VCaP (cell line): ENCODE results near the gene SASH3.

Experiments used
- H3K27ac ChIP-seq: fragments of 450-650 bp; 2 replicates; pipeline ENCODE4 v1.5.1; 2017
- TF ChIP-seq, protein P1 (sequence below): fragments of 450-650 bp; conservative IDR thresholded peaks from 2 replicates; pipeline ENCODE4 v1.5.1; 2017; ENCODE audit warnings: mild to moderate bottlenecking, moderate library complexity

Gene SASH3

DNA sequence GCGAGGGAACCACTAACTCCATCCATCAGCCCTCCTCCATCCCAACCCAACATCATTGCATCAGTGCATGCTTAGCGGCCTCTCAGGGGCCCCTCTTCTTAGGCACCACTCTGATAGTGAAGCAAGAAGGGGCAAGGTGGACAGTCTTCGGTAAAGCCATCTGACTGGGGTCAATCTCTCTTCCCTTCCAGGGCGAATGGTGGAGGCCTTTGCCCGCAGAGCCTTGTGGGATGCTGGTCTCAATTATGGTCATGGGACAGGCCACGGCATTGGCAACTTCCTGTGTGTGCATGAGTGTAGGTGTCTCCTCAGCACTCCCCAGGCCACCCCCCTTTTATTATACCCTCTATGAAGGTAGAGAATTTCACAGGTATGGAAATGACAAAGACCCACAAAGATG is 18.8 kb upstream of the SASH3 start:
- TF ChIP-seq, protein P1, sequence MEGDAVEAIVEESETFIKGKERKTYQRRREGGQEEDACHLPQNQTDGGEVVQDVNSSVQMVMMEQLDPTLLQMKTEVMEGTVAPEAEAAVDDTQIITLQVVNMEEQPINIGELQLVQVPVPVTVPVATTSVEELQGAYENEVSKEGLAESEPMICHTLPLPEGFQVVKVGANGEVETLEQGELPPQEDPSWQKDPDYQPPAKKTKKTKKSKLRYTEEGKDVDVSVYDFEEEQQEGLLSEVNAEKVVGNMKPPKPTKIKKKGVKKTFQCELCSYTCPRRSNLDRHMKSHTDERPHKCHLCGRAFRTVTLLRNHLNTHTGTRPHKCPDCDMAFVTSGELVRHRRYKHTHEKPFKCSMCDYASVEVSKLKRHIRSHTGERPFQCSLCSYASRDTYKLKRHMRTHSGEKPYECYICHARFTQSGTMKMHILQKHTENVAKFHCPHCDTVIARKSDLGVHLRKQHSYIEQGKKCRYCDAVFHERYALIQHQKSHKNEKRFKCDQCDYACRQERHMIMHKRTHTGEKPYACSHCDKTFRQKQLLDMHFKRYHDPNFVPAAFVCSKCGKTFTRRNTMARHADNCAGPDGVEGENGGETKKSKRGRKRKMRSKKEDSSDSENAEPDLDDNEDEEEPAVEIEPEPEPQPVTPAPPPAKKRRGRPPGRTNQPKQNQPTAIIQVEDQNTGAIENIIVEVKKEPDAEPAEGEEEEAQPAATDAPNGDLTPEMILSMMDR = no peak
- no peak overlapping the region for H3K27ac ChIP-seq

DNA sequence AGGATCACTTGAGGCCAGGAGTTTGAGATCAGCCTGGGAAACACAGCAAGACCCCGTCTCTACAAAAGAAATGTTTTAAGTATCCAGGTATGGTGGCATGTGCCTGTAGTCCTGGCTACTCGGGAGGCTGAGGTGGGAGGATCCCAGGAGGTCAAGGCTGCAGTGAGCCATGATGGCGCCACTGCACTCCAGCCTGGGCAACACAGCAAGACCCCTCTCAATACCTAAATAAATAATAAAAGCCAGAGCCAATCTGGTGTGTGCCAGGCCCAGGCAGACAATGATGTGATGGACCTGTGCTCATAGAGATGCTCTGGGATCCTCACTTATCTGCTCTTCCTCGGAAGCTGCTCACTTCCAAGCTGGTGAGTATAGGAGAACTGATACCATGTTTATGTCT is 18.2 kb upstream of the SASH3 start:
- TF ChIP-seq, protein P1 = no peak
- no peak overlapping the region for H3K27ac ChIP-seq

DNA sequence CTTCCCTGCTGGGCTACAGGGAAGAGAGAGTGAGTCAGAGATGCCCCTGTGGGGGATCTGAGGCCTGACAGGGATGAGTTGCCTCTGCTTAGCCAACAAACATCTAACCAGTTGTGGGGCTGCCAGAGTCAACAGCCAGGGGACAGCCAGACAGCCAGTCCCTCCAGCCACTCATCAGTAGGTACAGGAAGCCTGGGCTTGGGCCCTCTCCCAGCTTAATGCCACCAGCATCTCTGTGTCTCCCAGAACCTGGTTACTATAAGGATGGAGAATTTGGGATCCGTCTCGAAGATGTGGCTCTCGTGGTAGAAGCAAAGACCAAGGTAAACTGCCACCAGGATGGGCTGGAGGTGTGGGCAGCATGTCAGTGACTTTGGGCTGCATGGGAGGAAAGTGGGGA is 17.3 kb upstream of the SASH3 start:
- TF ChIP-seq, protein P1 = no peak
- no peak overlapping the region for H3K27ac ChIP-seq

DNA sequence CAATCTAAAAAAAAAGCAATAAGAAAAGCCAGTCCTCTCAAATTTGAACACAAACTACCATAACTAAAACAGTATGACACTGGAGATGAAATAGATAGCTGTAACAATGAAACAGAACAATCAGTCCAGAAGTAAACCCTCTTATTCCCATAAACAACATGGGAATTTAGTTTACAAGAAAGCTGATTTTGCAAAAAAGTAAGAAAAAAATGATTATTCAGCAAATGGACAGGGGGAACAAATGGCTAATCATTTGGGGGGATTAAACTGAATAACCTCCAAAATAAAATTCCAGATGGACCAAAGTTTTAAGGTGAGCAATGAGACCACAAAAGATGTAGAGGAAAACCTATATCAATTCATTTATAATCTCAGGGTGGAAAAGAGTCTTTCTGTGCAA is 16.1 kb upstream of the SASH3 start:
- TF ChIP-seq, protein P1 = no peak
- no peak overlapping the region for H3K27ac ChIP-seq

DNA sequence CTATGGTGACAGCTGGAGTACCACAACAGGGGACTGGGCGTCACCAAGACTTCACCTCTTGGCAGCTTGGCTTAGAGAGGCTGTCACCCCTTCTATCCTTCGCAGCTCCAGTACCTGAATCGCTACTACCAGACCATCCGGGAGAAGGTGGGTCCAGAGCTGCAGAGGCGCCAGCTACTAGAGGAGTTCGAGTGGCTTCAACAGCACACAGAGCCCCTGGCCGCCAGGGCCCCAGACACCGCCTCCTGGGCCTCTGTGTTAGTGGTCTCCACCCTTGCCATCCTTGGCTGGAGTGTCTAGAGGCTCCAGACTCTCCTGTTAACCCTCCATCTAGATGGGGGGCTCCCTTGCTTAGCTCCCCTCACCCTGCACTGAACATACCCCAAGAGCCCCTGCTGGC is 11.6 kb upstream of the SASH3 start:
- H3K27ac ChIP-seq = no peak overlapping the region
- TF ChIP-seq, protein P1 = no peak

DNA sequence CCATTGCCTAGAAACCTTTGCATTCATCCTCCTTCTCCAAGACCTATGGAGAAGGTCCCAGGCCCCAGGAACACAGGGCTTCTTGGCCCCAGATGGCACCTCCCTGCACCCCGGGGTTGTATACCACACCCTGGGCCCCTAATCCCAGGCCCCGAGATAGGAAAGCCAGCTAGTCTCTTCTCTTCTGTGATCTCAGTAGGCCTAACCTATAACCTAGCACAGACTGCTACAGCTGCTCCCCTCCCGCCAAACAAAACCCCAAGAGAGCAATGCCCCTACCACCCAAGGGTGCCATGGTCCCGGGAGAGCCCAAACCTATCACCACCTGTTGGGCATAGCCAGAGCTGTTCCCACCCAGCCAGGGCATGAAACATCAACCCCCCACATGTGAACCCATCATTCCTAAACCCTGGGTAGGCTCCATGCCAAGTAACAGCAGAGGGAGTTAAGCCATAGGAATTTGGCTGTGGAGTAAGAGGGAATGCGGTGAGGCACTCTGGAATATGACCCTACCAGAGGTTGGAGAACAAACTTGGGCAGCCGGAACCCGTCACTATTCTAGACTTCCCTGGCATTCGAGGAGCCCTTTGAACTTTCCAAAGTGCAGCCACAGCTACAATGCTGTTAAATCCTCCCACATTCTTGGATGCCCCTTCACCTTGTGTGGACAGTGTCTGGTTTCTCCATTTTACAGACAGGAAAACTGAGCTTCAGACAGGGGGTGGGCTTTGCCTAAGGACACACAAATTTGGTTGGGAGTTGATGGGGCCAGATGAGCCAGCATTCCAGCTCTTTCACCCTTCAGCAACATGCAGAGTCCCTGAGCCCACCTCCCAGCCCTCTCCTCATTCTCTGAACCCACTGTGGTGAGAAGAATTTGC is 10.9 kb upstream of the SASH3 start:
- TF ChIP-seq, protein P1 = no peak
- no peak overlapping the region for H3K27ac ChIP-seq

DNA sequence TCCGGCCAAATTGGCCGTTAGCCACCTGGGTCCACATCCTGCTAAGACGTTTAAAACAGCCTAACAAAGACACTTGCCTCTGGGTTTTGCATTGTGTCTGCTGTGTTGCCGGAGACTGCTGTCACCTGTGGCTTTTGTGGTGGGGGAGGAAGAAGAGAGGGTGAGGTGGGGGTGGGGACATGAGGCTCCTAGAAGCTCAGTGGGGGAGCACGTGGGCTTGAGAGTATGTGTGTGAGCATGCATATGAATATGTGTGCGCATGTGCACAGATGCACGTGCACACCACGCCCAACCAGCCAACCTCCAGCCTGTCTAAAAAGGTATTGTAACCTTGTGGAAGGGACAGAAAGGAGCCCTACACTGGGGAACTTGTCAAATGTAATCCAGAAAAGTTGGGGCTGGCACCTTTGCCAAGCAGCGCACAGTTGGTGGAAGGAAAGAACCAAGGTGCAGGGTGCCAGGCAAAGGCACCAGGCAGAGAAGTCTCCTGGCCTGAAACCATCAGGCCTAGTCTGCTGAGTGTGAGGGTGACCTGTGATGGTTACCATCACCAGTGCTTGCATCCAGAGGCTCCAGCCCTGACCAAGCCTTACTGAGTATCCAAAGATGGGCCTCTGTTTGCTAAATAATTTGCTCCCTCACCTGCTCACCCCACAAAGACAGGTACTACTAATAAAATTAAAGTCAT is 10.1 kb upstream of the SASH3 start:
- TF ChIP-seq, protein P1 = no peak
- no peak overlapping the region for H3K27ac ChIP-seq
